ENCODE data around the gene CPSF4L. TPM values are rescaled to one million over a fixed set of nuclear protein-coding genes. Genes with fewer than 3 reads are reported as not detected.

Gene CPSF4L
- total and polyA plus RNA-seq, 2 donors (not counting 3 experiments of a cell fraction or from before 2014, with no cell fraction given): not detected

DNA sequence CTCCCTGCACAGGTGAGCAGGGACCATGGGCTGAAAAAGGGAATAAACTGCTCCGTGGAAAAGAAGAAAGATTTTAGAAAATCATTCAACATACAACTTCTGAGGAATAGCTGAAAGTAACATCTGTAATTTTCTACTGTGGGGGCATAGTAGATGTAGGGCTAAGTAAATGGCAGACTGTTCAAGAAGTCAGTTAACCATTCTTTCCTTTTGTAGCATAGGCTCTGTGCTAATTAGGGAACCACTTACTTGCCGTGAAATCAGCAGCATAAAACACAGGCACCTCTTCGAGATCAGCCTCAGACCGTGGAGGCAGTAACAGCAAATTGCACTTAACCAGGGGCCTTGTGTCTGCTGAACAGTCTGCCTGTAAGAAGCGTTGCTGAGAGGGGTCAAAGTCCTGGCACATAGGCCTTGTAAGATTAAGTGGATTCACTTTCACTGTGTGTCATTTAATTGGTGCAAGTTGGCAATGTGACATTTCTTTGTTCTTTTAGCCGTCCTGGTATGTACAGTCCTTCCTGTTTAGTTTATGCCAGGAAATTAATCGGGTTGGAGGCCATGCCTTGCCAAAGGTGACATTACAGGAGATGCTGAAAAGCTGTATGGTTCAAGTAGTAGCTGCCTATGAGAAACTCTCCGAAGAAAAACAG lies 58.4 kb downstream of the CPSF4L start:
- Histone ChIP-seq H3K27me3 (ENCODE audit: control insufficient read depth in 2 of 2, insufficient read depth in 2 of 2, low read length in 2 of 2) (no peaks in the 10 kb centered on the region), H2AFZ (ENCODE audit: low read depth, low read length) (no peak overlapping the region), H3K4me3 (replicated peaks in 1 of 3; ENCODE audit: insufficient read depth in 1 of 3, low read depth in 1 of 3, low read length in 3 of 3) (no peak overlapping the region), H4K20me1 (replicated peaks; ENCODE audit: control insufficient read depth, extremely low read depth, insufficient read depth, low read length) (no peaks in the 10 kb centered on the region), H3K36me3 (ENCODE audit: control insufficient read depth in 2 of 2, extremely low read depth in 1 of 2, insufficient read depth in 2 of 2, low read length in 2 of 2) (peaks cover 34 to 55% of the 10 kb centered on the region in 2 experiments), H3K27ac (ENCODE audit: insufficient read depth, low read depth, low read length) (peak overlapping the region; percentile 81), H3K79me2 (ENCODE audit: control insufficient read depth, insufficient read depth, low read length) (peaks cover 4% of the 10 kb centered on the region), H3K9me1 (replicated peaks; ENCODE audit: control insufficient read depth, extremely low read depth, insufficient read depth, low read length) (no peaks in the 10 kb centered on the region), H3K9me3 (replicated peaks; ENCODE audit: control insufficient read depth, insufficient read depth, low read length) (no peaks in the 10 kb centered on the region), H3K4me2 (ENCODE audit: insufficient read depth, low read length) (peak overlapping the region; percentile 54), H3K9ac (replicated peaks; ENCODE audit: extremely low read depth, insufficient read depth, low read length) (peak overlapping the region; percentile 46), H3K4me1 (ENCODE audit: control insufficient read depth, extremely low read depth, insufficient read depth, low read length) (peaks cover 24% of the 10 kb centered on the region)
- FAIRE-seq (peak; percentile 98), DNase-seq (ENCODE audit: low read depth, low spot score) (peak; percentile 90)
- POLR2A ChIA-PET: interaction anchor here (0.9 kb wide), 1 partner anchor 29 kb away, joined by 3 read pairs; a partner anchor contains a TSS
- dilution Hi-C loops (cut with MboI; ENCODE audit: extremely low pct_ligation_motif_present, low sequenced_read_pairs) (no loop called here), intact Hi-C loops (cut with micrococcal nuclease) (loop anchor here (1.0 kb wide), 2 partner anchors 10 to 28 kb away; partner anchors contain the start of gene COG1)
- TF ChIP-seq, protein P1, sequence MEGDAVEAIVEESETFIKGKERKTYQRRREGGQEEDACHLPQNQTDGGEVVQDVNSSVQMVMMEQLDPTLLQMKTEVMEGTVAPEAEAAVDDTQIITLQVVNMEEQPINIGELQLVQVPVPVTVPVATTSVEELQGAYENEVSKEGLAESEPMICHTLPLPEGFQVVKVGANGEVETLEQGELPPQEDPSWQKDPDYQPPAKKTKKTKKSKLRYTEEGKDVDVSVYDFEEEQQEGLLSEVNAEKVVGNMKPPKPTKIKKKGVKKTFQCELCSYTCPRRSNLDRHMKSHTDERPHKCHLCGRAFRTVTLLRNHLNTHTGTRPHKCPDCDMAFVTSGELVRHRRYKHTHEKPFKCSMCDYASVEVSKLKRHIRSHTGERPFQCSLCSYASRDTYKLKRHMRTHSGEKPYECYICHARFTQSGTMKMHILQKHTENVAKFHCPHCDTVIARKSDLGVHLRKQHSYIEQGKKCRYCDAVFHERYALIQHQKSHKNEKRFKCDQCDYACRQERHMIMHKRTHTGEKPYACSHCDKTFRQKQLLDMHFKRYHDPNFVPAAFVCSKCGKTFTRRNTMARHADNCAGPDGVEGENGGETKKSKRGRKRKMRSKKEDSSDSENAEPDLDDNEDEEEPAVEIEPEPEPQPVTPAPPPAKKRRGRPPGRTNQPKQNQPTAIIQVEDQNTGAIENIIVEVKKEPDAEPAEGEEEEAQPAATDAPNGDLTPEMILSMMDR (IDR thresholded peaks at IDR 0.05; ENCODE audit: extremely low read depth in 1 of 2, insufficient read depth in 1 of 2, low read depth in 1 of 2, low read length in 2 of 2): no peak
- TF ChIP-seq JUN (IDR thresholded peaks at IDR 0.05; ENCODE audit: borderline replicate concordance, insufficient read depth, insufficient read length, low read depth) (no peak), POLR2AphosphoS5 (IDR thresholded peaks at IDR 0.05; ENCODE audit: insufficient read depth, low read depth, low read length) (no peak), POLR2A (IDR thresholded peaks at IDR 0.05; ENCODE audit: low read depth, low read length) (no peak), MYC (IDR thresholded peaks at IDR 0.05; ENCODE audit: low read depth, low read length) (no peak), EZH2 (IDR thresholded peaks at IDR 0.05; ENCODE audit: borderline replicate concordance, low read depth, low read length, severe bottlenecking) (no peak), FOS (IDR thresholded peaks at IDR 0.05; ENCODE audit: borderline replicate concordance, insufficient read depth, low read length) (no peak), GATA2 (IDR thresholded peaks at IDR 0.05; ENCODE audit: insufficient read depth, insufficient read length, low read depth, low read length) (no peak)
- TF ChIP-seq, protein P2, sequence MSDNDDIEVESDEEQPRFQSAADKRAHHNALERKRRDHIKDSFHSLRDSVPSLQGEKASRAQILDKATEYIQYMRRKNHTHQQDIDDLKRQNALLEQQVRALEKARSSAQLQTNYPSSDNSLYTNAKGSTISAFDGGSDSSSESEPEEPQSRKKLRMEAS (IDR thresholded peaks at IDR 0.05; ENCODE audit: insufficient read depth, insufficient read length): no peak
- BruUV-seq (replicated peaks): no TSS peak
- CTCF ChIA-PET: interaction anchor here (0.7 to 2.7 kb wide), 11 partner anchors 9 to 646 kb away, joined by 3 to 11 read pairs (median 6); a partner anchor contains a TSS

Measured in endothelial cell of umbilical vein (primary cell).